Activated CD8-positive, alpha-beta T cell treated with anti-CD3 and anti-CD28 coated beads for 36 hours (primary cell): ENCODE results near the gene PATJ. TPM values are rescaled to one million over a fixed set of nuclear protein-coding genes. Genes with fewer than 3 reads are reported as not detected.

Experiments used
- ATAC-seq: fragments of 200-7000 bp; cut with Tn5 transposase; one replicate; pipeline ENCODE4 v1.10.0; 2021; ENCODE audit warnings: mild to moderate bottlenecking, moderate library complexity
- CTCF ChIA-PET: fragments of 350-600 bp; sonication (Branson Sonifier 250); formaldehyde crosslinking; loops from one replicate; lab custom pipeline; 2021; ENCODE audit warnings: antibody characterized with exemption; lab: Charles Lee
- POLR2A ChIA-PET: fragments of 350-600 bp; sonication (Branson Sonifier 250); formaldehyde crosslinking; loops from one replicate; lab custom pipeline; 2021; ENCODE audit warnings: antibody characterized with exemption; lab: Charles Lee
- DNase-seq: peaks from one replicate; pipeline ENCODE4 v3.0.0-alpha.2; 2020
- H3K27ac Mint-ChIP-seq: one replicate; pipeline ENCODE4 v1.8.0; 2021; ENCODE audit warnings: mild to moderate bottlenecking, mixed read lengths
- H3K27me3 Mint-ChIP-seq: one replicate; pipeline ENCODE4 v1.8.0; 2021; ENCODE audit warnings: mixed read lengths
- H3K36me3 Mint-ChIP-seq: one replicate; pipeline ENCODE4 v1.8.0; 2021; ENCODE audit warnings: low read depth, mixed read lengths
- H3K4me1 Mint-ChIP-seq: one replicate; pipeline ENCODE4 v1.8.0; 2021; ENCODE audit warnings: low read depth, mixed read lengths
- H3K4me3 Mint-ChIP-seq: one replicate; pipeline ENCODE4 v1.8.0; 2021; ENCODE audit warnings: mild to moderate bottlenecking, moderate library complexity, mixed read lengths
- H3K9me3 Mint-ChIP-seq: one replicate; pipeline ENCODE4 v1.8.0; 2021; ENCODE audit warnings: mixed read lengths
- intact Hi-C: fragments of 100-400 bp; cut with micrococcal nuclease; formaldehyde crosslinking; loops from one replicate; pipeline ENCODE4 v1.10.0; 2022
- total RNA-seq, 2 experiments: library from RNA; stranded (reverse); gene quantifications; one replicate each; pipeline ENCODE4 v1.2.3, GENCODE V29; 2021
- TF ChIP-seq, protein P1 (sequence below): fragments of 200-600 bp; IDR thresholded peaks from one replicate; pipeline ENCODE4 v1.8.0; 2022; ENCODE audit warnings: antibody characterized with exemption, mild to moderate bottlenecking

The PATJ gene
- total RNA-seq, 2 experiments from 2014 or later, result 8.1 to 9.2 TPM

DNA sequence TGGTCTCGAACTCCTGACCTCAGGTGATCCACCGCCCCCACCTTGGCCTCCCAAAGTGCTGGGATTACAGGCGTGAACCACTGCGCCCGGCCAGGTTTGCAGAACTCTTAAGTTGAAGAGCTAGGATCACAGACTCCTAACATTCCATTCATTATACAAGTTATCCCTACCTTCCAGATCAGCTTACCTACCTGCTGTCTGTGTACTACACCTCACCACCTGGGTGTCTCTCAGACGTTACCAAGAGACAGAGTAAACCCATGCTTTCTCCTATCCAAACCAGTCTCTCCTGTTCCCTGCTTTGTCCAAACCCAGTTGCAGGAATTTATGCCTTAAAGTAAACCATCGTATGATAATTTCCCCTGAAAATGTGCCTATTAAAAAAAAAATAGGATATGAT is 329.4 kb downstream of the PATJ start:
- intact Hi-C loops, result no loop called here
- TF ChIP-seq, protein P1, sequence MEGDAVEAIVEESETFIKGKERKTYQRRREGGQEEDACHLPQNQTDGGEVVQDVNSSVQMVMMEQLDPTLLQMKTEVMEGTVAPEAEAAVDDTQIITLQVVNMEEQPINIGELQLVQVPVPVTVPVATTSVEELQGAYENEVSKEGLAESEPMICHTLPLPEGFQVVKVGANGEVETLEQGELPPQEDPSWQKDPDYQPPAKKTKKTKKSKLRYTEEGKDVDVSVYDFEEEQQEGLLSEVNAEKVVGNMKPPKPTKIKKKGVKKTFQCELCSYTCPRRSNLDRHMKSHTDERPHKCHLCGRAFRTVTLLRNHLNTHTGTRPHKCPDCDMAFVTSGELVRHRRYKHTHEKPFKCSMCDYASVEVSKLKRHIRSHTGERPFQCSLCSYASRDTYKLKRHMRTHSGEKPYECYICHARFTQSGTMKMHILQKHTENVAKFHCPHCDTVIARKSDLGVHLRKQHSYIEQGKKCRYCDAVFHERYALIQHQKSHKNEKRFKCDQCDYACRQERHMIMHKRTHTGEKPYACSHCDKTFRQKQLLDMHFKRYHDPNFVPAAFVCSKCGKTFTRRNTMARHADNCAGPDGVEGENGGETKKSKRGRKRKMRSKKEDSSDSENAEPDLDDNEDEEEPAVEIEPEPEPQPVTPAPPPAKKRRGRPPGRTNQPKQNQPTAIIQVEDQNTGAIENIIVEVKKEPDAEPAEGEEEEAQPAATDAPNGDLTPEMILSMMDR, result no peak
- DNase-seq (no peak), ATAC-seq (no peak)
- ChIA-PET CTCF (interaction anchor here (0.7 to 2.0 kb wide), 3 partner anchors 11 to 232 kb away, joined by 3 to 11 read pairs (median 3); no protein-coding TSS in a partner anchor), POLR2A (no interaction called here)
- Mint-ChIP-seq H3K4me1 (no peaks in the 10 kb centered on the region), H3K9me3 (no peaks in the 10 kb centered on the region), H3K27me3 (no peaks in the 10 kb centered on the region), H3K4me3 (no peak overlapping the region), H3K36me3 (peaks cover under 1% of the 10 kb centered on the region), H3K27ac (no peak overlapping the region)

DNA sequence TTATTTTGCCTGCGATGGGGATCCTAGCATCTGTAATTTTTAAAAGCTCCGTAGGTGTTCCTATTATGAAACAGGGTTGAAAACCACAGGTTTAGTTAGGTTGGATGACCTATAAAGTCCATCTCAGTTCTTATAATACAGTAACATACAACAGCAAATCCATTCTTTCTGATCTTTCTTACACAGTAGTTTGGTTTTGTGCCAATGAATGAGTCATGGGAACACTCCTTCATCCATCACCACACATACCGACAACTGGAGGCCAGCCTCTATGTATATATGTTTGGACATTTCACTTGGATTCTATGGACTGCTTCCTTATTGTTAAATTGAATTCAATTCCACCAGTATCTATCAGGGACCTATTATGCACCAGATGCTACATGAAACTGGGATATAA is 334.0 kb downstream of the PATJ start:
- ATAC-seq (no peak), DNase-seq (no peak)
- H3K27me3 Mint-ChIP-seq, result no peaks in the 10 kb centered on the region
- intact Hi-C loops, result no loop called here
- POLR2A ChIA-PET, result no interaction called here
- no peak overlapping the region for H3K4me3 Mint-ChIP-seq
- CTCF ChIA-PET, result no interaction called here
- H3K4me1 Mint-ChIP-seq, result no peaks in the 10 kb centered on the region
- H3K9me3 Mint-ChIP-seq, result no peaks in the 10 kb centered on the region
- H3K36me3 Mint-ChIP-seq, result no peaks in the 10 kb centered on the region
- TF ChIP-seq, protein P1, result no peak
- no peak overlapping the region for H3K27ac Mint-ChIP-seq

DNA sequence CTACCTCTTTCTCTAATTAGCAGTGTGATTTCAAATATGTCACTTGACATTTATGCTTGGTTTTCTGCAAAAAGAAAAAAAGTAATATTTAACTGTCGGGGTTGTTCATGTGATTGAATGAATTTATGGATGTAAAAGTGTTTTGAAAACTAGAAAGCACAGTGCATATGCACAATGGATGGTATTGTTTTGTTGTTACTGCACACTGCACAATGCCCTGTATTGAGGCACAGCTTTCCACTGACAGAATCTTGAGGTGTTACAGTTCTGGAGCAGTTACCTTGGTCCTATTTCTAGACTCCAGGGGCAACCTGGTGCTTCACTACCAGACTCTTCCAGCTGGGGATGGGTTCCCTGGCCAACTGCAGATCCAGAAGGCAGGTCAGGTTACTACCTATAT is 335.5 kb downstream of the PATJ start:
- no peaks in the 10 kb centered on the region for H3K4me1 Mint-ChIP-seq
- CTCF ChIA-PET, result no interaction called here
- no peak overlapping the region for H3K4me3 Mint-ChIP-seq
- intact Hi-C loops, result no loop called here
- POLR2A ChIA-PET, result no interaction called here
- no peaks in the 10 kb centered on the region for H3K9me3 Mint-ChIP-seq
- no peak overlapping the region for H3K27ac Mint-ChIP-seq
- no peak for DNase-seq
- no peaks in the 10 kb centered on the region for H3K27me3 Mint-ChIP-seq
- no peak for ATAC-seq
- TF ChIP-seq, protein P1, result no peak
- no peaks in the 10 kb centered on the region for H3K36me3 Mint-ChIP-seq

DNA sequence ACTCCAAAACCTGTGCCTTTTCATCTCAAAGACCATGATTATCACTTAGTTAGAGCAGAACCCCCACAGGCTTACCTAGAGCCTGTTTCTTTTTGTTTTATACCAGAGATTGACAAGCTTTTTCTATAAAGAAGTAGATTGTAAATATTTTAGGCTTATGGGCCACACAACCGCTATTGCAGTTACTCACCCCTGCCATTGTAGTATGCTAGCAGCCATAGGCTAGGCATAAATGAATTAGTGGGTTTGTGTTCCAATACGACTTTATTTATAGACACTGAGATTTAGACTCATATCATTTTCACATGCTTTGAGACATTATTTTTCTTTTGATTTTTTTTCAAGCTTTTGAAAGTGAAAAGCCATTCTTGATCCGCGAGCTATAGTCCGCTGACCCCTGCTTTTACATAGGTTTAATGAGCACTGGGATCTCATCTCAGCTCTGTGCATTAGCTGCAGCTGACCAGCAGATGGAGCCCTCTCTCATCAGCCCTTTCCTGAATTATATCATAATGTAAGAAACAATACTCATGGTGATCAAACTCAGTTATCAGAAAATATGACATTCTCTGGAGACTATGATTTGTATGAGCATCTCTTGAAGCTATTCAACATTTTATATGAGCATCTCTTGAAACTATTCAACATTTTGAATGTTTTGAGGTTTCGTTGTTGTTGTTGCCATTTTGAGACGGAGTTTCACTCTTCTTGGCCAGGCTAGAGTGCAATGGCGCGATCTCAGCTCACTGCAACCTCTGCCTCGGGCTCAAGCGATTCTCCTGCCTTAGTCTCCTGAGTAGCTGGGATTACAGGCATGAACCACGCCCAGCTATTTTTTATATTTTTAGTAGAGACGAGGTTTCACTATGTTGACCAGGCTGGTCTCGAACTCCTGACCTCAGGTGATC is 340.4 kb downstream of the PATJ start:
- ATAC-seq (peak; percentile 74), DNase-seq (peak; percentile 55)
- intact Hi-C loops, result loop anchor here (5.0 kb wide), 1 partner anchor 50 kb away; no protein-coding TSS in a partner anchor
- no peak overlapping the region for H3K27ac Mint-ChIP-seq
- POLR2A ChIA-PET, result interaction anchor here (1.0 kb wide), 1 partner anchor 62 kb away, joined by 3 read pairs; no protein-coding TSS in a partner anchor
- TF ChIP-seq, protein P1, result peak; percentile 93
- peaks cover 2% of the 10 kb centered on the region for H3K36me3 Mint-ChIP-seq
- CTCF ChIA-PET, result interaction anchor here (0.6 to 2.8 kb wide), 34 partner anchors 9 to 630 kb away, joined by 3 to 26 read pairs (median 4); no protein-coding TSS in a partner anchor
- no peaks in the 10 kb centered on the region for H3K27me3 Mint-ChIP-seq
- H3K4me3 Mint-ChIP-seq, result no peak overlapping the region
- H3K9me3 Mint-ChIP-seq, result no peaks in the 10 kb centered on the region
- no peaks in the 10 kb centered on the region for H3K4me1 Mint-ChIP-seq

DNA sequence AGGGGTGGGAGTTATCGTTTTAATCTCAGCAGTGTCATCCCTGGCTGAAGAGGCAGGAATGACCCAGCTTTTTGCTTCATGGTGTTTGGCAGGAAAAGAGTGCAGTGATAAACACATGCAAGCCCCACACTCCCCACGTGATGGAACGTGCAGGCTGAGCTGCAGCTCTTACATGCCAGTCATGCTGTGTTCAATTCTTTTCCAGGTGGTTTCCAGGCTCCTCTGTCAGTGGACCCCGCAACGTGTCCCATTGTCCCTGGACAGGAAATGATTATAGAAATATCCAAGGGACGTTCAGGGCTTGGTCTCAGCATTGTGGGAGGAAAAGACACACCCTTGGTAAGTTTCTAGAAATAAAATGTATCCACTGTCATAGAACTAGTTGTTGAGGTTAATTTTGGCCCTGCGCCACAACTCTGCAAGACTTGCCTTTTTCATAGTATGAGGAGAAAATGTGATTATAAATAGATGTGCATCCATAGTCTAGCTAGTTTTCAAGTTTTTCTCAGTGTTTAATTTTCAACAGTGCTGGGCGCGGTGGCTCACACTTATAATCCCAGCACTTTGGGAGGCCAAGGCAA is 342.1 kb downstream of the PATJ start:
- TF ChIP-seq, protein P1, result no peak
- no peak overlapping the region for H3K27ac Mint-ChIP-seq
- POLR2A ChIA-PET, result no interaction called here

More for the DNA sequence above, 342.1 kb downstream of the PATJ start:
- H3K27me3 Mint-ChIP-seq, result no peaks in the 10 kb centered on the region
- ATAC-seq (no peak), DNase-seq (no peak)
- intact Hi-C loops, result loop anchor here (5.0 kb wide), 1 partner anchor 48 kb away; no protein-coding TSS in a partner anchor
- CTCF ChIA-PET, result interaction anchor here (1.8 to 2.8 kb wide), 5 partner anchors 9 to 60 kb away, joined by 5 to 26 read pairs (median 16); no protein-coding TSS in a partner anchor
- H3K4me3 Mint-ChIP-seq, result no peak overlapping the region
- no peaks in the 10 kb centered on the region for H3K9me3 Mint-ChIP-seq
- H3K4me1 Mint-ChIP-seq, result no peaks in the 10 kb centered on the region
- H3K36me3 Mint-ChIP-seq, result peaks cover 2% of the 10 kb centered on the region
